HG03108 (cell line): ENCODE data around the gene CELF5.
"Not testable (repeated sequence)": the region's sequence is repeated elsewhere in the genome, so short reads cannot be mapped to it uniquely, and the experiment has no call there.

Experiments
- ATAC-seq: cut with Tn5 transposase; IDR thresholded peaks from one replicate; pipeline ENCODE4 v1.9.1; 2021; ENCODE audit warnings: moderate library complexity; ENCODE audit not compliant: unreplicated experiment

Gene CELF5

GRCh38 chr19:3338541-3339181, 114.2 kb downstream of the CELF5 start:
- ATAC-seq = no peak

- no peak for ATAC-seq
These were observed 115.9 kb downstream of the CELF5 start for GRCh38 chr19:3340340-3340739.

DNA sequence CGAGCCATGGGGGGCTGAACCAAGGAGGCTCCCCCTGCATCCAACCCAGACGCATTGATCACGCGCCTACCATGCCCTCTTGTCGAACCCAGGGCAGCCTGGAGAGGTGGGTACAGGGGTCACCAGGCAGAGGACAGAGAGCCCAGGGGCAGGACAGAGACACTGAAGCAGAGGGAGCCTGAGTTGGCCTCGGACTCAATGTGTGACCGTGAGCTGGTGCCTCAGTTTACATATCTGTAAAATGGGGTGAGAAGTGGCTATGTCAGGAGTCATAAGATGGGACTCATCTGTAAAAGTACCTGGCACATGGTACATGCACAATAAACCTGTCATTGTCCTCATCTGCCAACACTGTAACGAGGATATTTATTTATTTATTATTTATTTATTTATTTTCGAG, 117.8 kb downstream of the CELF5 start:
- no peak for ATAC-seq

DNA sequence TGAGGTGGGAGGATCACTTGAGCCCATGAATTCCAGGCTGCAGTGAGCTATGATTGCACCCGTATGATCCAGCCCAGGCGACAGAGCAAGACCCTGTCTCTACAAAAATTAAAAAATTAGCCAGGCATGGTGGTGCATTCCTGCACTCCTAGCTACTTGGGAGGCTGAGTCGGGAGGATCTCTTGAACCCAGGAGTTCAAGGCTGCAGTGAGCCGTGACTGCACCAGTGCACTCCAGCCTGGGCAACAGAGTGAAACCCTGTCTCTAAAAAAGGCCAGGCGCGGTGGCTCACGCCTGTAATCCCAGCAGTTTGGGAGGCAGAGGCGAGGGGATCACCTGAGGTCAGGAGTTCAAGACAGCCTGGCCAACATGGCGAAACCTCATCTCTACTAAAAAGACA, 118.5 kb downstream of the CELF5 start:
- not testable (repeated sequence) for ATAC-seq

DNA sequence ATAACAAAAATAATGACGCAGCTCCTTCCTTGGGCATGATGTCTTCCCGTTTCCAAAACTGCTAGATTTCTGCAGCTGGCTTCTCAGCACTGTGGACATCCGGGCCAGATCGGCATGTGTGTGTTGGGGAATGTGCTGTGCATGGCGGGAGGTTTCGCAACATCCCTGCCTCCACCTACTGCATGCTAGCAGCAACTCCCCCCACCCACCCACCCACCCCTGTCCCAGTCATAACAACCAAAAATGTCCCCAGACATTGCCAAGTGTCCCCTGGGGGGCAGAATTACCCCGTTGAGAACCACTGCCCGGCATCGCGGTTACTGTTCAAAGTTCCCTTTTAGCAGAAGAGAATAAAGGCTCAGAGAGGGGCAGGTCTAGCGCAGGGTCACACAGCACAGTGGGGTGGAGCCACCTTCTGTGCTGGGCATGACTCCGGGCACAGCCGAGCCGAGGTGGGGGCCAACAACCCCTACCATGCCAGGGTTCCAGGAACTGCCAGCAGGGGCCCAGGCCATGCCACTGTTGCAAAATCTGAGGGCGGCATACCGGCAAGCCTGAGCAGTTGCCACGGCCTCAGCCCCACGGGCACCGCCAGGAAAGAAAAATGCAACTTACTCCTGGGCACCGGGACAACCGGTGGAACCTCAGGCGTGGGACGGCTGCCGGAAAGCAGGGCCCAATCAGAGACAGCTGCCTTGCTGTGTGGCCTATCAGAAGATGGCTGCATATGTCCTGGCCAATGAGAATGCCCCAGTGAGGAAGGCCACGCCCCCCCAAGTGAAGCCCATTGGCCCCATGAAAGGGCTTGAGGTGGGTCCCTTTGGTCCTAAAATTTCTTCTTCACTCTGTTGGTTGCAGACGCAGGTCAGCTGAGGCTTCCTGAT, 119.4 kb downstream of the CELF5 start:
- no peak for ATAC-seq

DNA sequence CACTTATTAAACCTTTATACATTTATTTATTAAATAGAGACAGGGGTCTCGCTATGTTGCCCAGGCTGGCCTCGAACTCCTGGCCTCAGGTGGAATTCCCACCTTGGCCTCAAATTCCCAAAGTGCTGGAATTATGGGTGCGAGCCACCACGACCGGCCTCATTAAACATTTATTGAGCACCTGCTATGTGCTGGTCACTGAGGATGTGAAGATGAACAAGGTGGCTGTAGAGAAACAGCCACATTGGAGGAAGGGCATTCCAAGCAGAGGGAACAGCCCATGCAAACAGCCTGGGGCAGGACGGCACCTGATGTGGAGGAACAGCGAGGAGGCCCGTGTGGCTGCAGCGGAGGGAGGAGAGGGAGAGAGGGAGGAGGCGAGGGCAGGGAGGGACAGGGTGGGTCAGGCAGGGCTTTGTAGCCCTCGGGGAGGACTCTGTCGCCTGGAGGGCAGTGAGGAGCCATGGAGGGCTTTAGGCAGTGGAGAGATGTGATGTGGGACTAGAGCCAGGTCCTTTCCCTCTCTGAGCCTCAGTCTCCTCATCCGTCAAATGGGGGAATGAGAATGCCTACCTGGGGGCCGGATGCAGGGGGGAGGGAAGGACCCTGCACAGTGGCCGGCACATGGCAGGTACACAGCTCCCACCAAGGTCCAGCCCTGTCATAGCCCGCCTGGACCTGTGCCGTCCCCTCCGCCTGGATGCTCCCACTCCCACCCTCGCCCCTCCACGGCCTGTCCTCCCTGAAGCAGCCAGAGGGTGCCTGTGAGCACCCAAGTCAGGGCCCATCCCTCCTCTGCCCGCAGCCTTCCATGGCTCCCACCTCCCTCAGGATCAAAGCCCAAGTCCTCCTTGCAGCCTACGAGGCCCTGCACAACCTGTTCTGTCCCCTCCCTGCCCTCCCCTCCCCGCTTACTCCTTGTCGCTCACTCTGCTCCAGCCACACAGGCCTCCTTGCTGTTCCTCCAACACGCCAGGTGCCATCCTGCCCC, 120.4 kb downstream of the CELF5 start:
- ATAC-seq = no peak

GRCh38 chr19:3345850-3346460, 121.5 kb downstream of the CELF5 start:
- no peak for ATAC-seq
